Testis (tissue), 3 donors: ENCODE measurements around the gene PNLIPRP3. TPM values are rescaled to one million over a fixed set of nuclear protein-coding genes. Genes with fewer than 3 reads are reported as not detected.

Experiments used
- DNase-seq: peaks from one replicate; pipeline ENCODE4 v3.0.0-alpha.2; 2019
- H3K27ac ChIP-seq, 2 donors: fragments of 200-600 bp; sonication (generic); one replicate each; pipeline ENCODE4 v1.5.1; 2019
- H3K27me3 ChIP-seq: fragments of 200-600 bp; sonication (generic); one replicate; pipeline ENCODE4 v1.5.1; 2019
- H3K36me3 ChIP-seq: fragments of 200-600 bp; sonication (generic); one replicate; pipeline ENCODE4 v1.5.1; 2017; ENCODE audit warnings: low read depth; ENCODE audit errors: missing control alignments
- H3K4me1 ChIP-seq: fragments of 200-600 bp; sonication (generic); one replicate; pipeline ENCODE4 v1.5.1; 2019
- H3K4me3 ChIP-seq, 2 donors: fragments of 200-600 bp; sonication (generic); one replicate each; pipeline ENCODE4 v1.5.1; 2017 to 2019
- H3K9me3 ChIP-seq: fragments of 200-600 bp; sonication (generic); one replicate; pipeline ENCODE4 v1.5.1; 2017
- POLR2A ChIP-seq: fragments of 450-650 bp; IDR thresholded peaks from one replicate; pipeline ENCODE4 v1.6.1; 2017; ENCODE audit warnings: antibody characterized with exemption, mild to moderate bottlenecking, moderate library complexity
- WGBS, 2 donors: methylation state at CpG; one replicate each; pipeline ENCODE4 v1.1.5; 2018; 5-methylcytosine and 5-hydroxymethylcytosine counted together
- intact Hi-C: fragments of 100-400 bp; cut with DNase I; formaldehyde crosslinking; loops from one replicate; pipeline ENCODE4 v1.15.1; 2023; ENCODE audit warnings: low total_unique reads
- polyA plus RNA-seq: library from polyadenylated mRNA; stranded (reverse); fragments of 350-450 nt; fragmentation: Illumina TruSeq; extraction: RNeasy Lipid Tissue Mini Kit (QIAGEN cat#74804); gene quantifications from one replicate; pipeline ENCODE4 v1.2.3, GENCODE V29; 2014; ENCODE audit warnings: low read depth, low replicate concordance; ENCODE audit not compliant: insufficient read depth
- total RNA-seq, 2 donors: library from RNA; depleted of rRNA; stranded (reverse); fragments of >200 nt; gene quantifications; one replicate each; pipeline ENCODE4 v1.2.3, GENCODE V29; 2016
- TF ChIP-seq, protein P1 (sequence below), 3 experiments: fragments of 450-650 bp in 2 of 3; fragments of 200-600 bp in 1 of 3; sonication (generic) in 1 of 3; IDR thresholded peaks; one replicate each; pipeline ENCODE4 v1.5.1; 2016 to 2019; ENCODE audit warnings: antibody characterized with exemption in 3 of 3, mild to moderate bottlenecking in 2 of 3, moderate library complexity in 1 of 3

Gene PNLIPRP3
- total and polyA plus RNA-seq, 3 donors from 2014 or later = not detected

- no peaks in the 10 kb centered on the region for H3K4me1 ChIP-seq
- H3K27ac ChIP-seq = no peak overlapping the region
- DNase-seq = no peak
- H3K36me3 ChIP-seq = no peaks in the 10 kb centered on the region
- TF ChIP-seq, protein P1, sequence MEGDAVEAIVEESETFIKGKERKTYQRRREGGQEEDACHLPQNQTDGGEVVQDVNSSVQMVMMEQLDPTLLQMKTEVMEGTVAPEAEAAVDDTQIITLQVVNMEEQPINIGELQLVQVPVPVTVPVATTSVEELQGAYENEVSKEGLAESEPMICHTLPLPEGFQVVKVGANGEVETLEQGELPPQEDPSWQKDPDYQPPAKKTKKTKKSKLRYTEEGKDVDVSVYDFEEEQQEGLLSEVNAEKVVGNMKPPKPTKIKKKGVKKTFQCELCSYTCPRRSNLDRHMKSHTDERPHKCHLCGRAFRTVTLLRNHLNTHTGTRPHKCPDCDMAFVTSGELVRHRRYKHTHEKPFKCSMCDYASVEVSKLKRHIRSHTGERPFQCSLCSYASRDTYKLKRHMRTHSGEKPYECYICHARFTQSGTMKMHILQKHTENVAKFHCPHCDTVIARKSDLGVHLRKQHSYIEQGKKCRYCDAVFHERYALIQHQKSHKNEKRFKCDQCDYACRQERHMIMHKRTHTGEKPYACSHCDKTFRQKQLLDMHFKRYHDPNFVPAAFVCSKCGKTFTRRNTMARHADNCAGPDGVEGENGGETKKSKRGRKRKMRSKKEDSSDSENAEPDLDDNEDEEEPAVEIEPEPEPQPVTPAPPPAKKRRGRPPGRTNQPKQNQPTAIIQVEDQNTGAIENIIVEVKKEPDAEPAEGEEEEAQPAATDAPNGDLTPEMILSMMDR (IDR thresholded peaks at IDR 0.05) = no peak
- no peak for TF ChIP-seq POLR2A
- H3K4me3 ChIP-seq = no peak overlapping the region
- intact Hi-C loops = no loop called here
- 94 to 100% methylated on average over 1 of the region's 1 CpG for WGBS, 2 donors
- no peaks in the 10 kb centered on the region for H3K9me3 ChIP-seq
- H3K27me3 ChIP-seq = no peaks in the 10 kb centered on the region
These were observed 60.1 kb downstream of the PNLIPRP3 start for GRCh38 chr10:116487522-116488430.

GRCh38 chr10:116489460-116489859 is 61.8 kb downstream of the PNLIPRP3 start:
- H3K4me1 ChIP-seq = no peaks in the 10 kb centered on the region
- WGBS, 2 donors = 74 to 76% methylated on average over 2 of the region's 2 CpGs
- H3K27ac ChIP-seq = no peak overlapping the region
- no peaks in the 10 kb centered on the region for H3K9me3 ChIP-seq
- TF ChIP-seq, protein P1 (IDR thresholded peaks at IDR 0.05) = no peak
- no peak for TF ChIP-seq POLR2A
- intact Hi-C loops = no loop called here
- no peaks in the 10 kb centered on the region for H3K36me3 ChIP-seq
- no peaks in the 10 kb centered on the region for H3K27me3 ChIP-seq
- no peak for DNase-seq
- H3K4me3 ChIP-seq = no peak overlapping the region

GRCh38 chr10:116490028-116490662 is 62.5 kb downstream of the PNLIPRP3 start:
- DNase-seq = no peak
- no peaks in the 10 kb centered on the region for H3K9me3 ChIP-seq
- 34% methylated on average over 2 of the region's 2 CpGs for WGBS, 2 donors
- no peaks in the 10 kb centered on the region for H3K36me3 ChIP-seq
- no peaks in the 10 kb centered on the region for H3K27me3 ChIP-seq
- no peak overlapping the region for H3K4me3 ChIP-seq
- no peak overlapping the region for H3K27ac ChIP-seq
- intact Hi-C loops = no loop called here
- no peaks in the 10 kb centered on the region for H3K4me1 ChIP-seq
- no peak for TF ChIP-seq POLR2A
- TF ChIP-seq, protein P1 (IDR thresholded peaks at IDR 0.05) = peak in 2 of 3 experiments; percentile 19 to 61

GRCh38 chr10:116504786-116505185 is 77.1 kb downstream of the PNLIPRP3 start:
- Histone ChIP-seq H3K27me3 (no peaks in the 10 kb centered on the region), H3K9me3 (no peaks in the 10 kb centered on the region), H3K36me3 (no peaks in the 10 kb centered on the region), H3K4me3 (no peak overlapping the region), H3K27ac (no peak overlapping the region), H3K4me1 (no peaks in the 10 kb centered on the region)
- no peak for DNase-seq
- WGBS, 2 donors = 67 to 69% methylated on average over 8 of the region's 8 CpGs
- intact Hi-C loops = no loop called here
- TF ChIP-seq, protein P1 (IDR thresholded peaks at IDR 0.05) = no peak
- no peak for TF ChIP-seq POLR2A
